ENCODE measurements around the gene BTNL2. TPM values are rescaled to one million over a fixed set of nuclear protein-coding genes. Genes with fewer than 3 reads are reported as not detected.

Gene BTNL2
- total and polyA plus RNA-seq, 2 of the 13 experiments (the other 11 are each of a cell fraction or from before 2014, with no cell fraction given) = not detected

DNA sequence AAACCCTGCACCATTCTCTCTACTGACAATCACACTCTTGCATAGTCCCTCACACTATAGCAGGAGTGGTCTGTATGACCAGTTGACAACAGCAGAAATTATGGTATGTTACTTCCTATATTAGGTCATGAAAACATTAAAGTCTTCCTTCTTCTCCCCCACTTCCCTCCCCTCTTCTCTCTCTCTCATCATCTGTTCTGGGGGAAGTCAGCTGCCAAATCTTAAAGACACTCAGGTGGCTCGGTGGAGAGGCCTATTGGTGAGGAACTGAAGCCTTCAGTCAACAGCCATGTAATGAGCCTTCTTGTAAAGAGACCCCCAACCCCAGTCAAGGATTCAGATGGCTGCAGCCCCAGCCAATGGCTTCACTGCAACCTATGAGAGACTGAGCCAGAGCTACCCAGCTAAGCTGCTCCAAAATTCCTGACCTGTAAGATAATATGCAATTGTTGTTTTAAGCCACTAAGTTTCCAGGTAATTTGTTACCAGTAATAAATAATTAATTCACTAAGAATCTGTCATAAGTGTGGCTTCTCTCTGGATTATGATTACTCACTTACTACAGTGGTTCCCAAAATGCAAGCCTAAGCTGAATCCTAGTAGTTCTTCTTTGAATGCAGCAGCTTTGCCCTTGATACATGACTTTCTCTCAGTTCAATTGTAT lies 24.1 kb downstream of the BTNL2 start (continued):
- no peak for TF ChIP-seq ZNF33B (CRISPR knock-in tag; IDR thresholded peaks at IDR 0.05)
- no peak for TF ChIP-seq MIER3 (CRISPR knock-in tag; IDR thresholded peaks at IDR 0.05; ENCODE audit: borderline replicate concordance)
- no peak for TF ChIP-seq SALL1 (CRISPR knock-in tag; IDR thresholded peaks at IDR 0.05)

DNA sequence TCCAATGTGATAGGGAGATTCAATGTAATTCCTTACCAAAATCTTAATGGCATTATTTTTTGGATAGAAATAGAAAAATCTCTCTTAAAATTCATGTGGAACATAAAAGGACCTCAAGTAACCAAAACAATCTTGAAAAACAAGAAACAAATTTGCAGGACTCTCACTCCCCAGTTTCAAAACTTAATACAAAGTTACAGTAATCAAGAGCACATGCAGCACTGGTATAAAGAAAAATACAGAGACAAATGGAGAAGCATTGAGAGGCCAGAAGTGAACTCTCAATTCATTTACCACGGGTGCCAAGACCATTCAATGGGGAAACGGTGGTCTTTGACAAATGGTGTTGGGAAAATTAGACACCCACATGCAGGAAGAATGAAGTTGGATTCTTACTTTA lies 27.4 kb downstream of the BTNL2 start:
- ATAC-seq = no peak
- Histone ChIP-seq H3K36me3 (replicated peaks in 1 of 2; ENCODE audit: control insufficient read depth in 1 of 2, insufficient read depth in 2 of 2, low read length in 2 of 2) (no peaks in the 10 kb centered on the region), H3K27me3 (ENCODE audit: control insufficient read depth in 1 of 2, insufficient read depth in 2 of 2, low read length in 2 of 2) (no peaks in the 10 kb centered on the region), H3K9me3 (ENCODE audit: low read length) (no peaks in the 10 kb centered on the region), H3K9ac (ENCODE audit: insufficient read depth, low read depth, low read length) (no peak overlapping the region), H4K20me1 (ENCODE audit: insufficient read depth, low read length) (no peaks in the 10 kb centered on the region), H3K4me3 (replicated peaks in 1 of 3; ENCODE audit: insufficient read depth in 1 of 3, low read depth in 2 of 3, low read length in 3 of 3) (no peak overlapping the region), H2AFZ (ENCODE audit: low read length) (no peak overlapping the region), H3K4me1 (ENCODE audit: insufficient read depth, low read length) (peaks cover under 1% of the 10 kb centered on the region; the same call in 1 of the 2 replicates), H3K79me2 (ENCODE audit: insufficient read depth, low read length) (no peaks in the 10 kb centered on the region), H3K27ac (ENCODE audit: extremely low read length, insufficient read depth, low read length) (no peak overlapping the region), H3K4me2 (ENCODE audit: low read depth, low read length) (no peak overlapping the region)
- BruUV-seq (replicated peaks) = no TSS peak
- no peak for DNase-seq (ENCODE audit: low spot score)
- 0% methylated on average over 2 of the region's 2 CpGs for WGBS (ENCODE audit: low lambda C conversion rate)
- ChIA-PET CTCF (ENCODE audit: low intra/inter-chr PET ratio, low total read pairs) (no interaction called here), POLR2A (no interaction called here)
- in situ Hi-C loops (cut with HindIII; ENCODE audit: extremely low pct_ligation_motif_present, low pct_unique_long_range_greater_than_20kb) (no loop called here), intact Hi-C loops (cut with micrococcal nuclease; ENCODE audit: unreplicated experiment) (no loop called here)
- FAIRE-seq = no peak
- TF ChIP-seq, protein P1, sequence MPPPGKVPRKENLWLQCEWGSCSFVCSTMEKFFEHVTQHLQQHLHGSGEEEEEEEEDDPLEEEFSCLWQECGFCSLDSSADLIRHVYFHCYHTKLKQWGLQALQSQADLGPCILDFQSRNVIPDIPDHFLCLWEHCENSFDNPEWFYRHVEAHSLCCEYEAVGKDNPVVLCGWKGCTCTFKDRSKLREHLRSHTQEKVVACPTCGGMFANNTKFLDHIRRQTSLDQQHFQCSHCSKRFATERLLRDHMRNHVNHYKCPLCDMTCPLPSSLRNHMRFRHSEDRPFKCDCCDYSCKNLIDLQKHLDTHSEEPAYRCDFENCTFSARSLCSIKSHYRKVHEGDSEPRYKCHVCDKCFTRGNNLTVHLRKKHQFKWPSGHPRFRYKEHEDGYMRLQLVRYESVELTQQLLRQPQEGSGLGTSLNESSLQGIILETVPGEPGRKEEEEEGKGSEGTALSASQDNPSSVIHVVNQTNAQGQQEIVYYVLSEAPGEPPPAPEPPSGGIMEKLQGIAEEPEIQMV (CRISPR knock-in tag; IDR thresholded peaks at IDR 0.05; ENCODE audit: low read depth) = no peak
- TF ChIP-seq, protein P2, sequence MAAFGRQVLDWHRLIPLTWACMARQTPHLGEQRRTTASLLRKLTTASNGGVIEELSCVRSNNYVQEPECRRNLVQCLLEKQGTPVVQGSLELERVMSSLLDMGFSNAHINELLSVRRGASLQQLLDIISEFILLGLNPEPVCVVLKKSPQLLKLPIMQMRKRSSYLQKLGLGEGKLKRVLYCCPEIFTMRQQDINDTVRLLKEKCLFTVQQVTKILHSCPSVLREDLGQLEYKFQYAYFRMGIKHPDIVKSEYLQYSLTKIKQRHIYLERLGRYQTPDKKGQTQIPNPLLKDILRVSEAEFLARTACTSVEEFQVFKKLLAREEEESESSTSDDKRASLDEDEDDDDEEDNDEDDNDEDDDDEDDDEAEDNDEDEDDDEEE (CRISPR knock-in tag; IDR thresholded peaks at IDR 0.05) = no peak
- TF ChIP-seq, protein P3, sequence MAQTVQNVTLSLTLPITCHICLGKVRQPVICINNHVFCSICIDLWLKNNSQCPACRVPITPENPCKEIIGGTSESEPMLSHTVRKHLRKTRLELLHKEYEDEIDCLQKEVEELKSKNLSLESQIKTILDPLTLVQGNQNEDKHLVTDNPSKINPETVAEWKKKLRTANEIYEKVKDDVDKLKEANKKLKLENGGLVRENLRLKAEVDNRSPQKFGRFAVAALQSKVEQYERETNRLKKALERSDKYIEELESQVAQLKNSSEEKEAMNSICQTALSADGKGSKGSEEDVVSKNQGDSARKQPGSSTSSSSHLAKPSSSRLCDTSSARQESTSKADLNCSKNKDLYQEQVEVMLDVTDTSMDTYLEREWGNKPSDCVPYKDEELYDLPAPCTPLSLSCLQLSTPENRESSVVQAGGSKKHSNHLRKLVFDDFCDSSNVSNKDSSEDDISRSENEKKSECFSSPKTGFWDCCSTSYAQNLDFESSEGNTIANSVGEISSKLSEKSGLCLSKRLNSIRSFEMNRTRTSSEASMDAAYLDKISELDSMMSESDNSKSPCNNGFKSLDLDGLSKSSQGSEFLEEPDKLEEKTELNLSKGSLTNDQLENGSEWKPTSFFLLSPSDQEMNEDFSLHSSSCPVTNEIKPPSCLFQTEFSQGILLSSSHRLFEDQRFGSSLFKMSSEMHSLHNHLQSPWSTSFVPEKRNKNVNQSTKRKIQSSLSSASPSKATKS (CRISPR knock-in tag; IDR thresholded peaks at IDR 0.05) = no peak
- no peak for TF ChIP-seq SUZ12 (IDR thresholded peaks at IDR 0.05; ENCODE audit: low read depth, low read length)
- TF ChIP-seq, protein P4, sequence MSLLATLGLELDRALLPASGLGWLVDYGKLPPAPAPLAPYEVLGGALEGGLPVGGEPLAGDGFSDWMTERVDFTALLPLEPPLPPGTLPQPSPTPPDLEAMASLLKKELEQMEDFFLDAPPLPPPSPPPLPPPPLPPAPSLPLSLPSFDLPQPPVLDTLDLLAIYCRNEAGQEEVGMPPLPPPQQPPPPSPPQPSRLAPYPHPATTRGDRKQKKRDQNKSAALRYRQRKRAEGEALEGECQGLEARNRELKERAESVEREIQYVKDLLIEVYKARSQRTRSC (CRISPR knock-in tag; IDR thresholded peaks at IDR 0.05; ENCODE audit: low read depth) = no peak
- TF ChIP-seq ZNF205 (CRISPR knock-in tag; IDR thresholded peaks at IDR 0.05) = no peak
